Sigmoid colon (tissue), 7 donors: Measurements from ENCODE around the gene CSH1. TPM values are rescaled to one million over a fixed set of nuclear protein-coding genes. Genes with fewer than 3 reads are reported as not detected.

Experiments used
- DNase-seq: peaks from one replicate; pipeline ENCODE4 v3.0.0-alpha.2; 2019
- H3K27ac ChIP-seq, 4 donors: fragments of 200-600 bp; sonication (generic); one replicate each; pipeline ENCODE4 v1.5.1; 2016 to 2019; ENCODE audit warnings: mild to moderate bottlenecking in 1 of 4
- H3K27me3 ChIP-seq, 3 donors: fragments of 200-600 bp; sonication (generic); one replicate each; pipeline ENCODE4 v1.5.1; 2019; ENCODE audit warnings: mild to moderate bottlenecking in 1 of 3
- H3K36me3 ChIP-seq, 4 donors: fragments of 200-600 bp; sonication (generic); one replicate each; pipeline ENCODE4 v1.5.1; 2016 to 2019
- H3K4me1 ChIP-seq, 4 donors: fragments of 200-600 bp; sonication (generic); one replicate each; pipeline ENCODE4 v1.5.1; 2017 to 2019
- H3K4me3 ChIP-seq, 4 donors: fragments of 200-600 bp; sonication (generic); one replicate each; pipeline ENCODE4 v1.5.1; 2017 to 2019; ENCODE audit warnings: mild to moderate bottlenecking in 2 of 4, moderate library complexity in 1 of 4
- H3K9me3 ChIP-seq, 4 donors: fragments of 200-600 bp in 3 of 4; sonication (generic) in 3 of 4; one replicate each; pipeline versions ENCODE4 v1.5.1 to v1.6.1; 2013 to 2019
- CTCF ChIP-seq, 4 experiments: fragments of 450-650 bp in 3 of 4; fragments of 200-600 bp in 1 of 4; IDR thresholded peaks; one replicate each; pipeline ENCODE4 v1.5.1; 2016 to 2019; ENCODE audit warnings: antibody characterized with exemption in 4 of 4, mild to moderate bottlenecking in 3 of 4, moderate library complexity in 2 of 4
- EP300 ChIP-seq, 4 donors: sonication (generic); formaldehyde crosslinking; IDR thresholded peaks; one replicate each; pipeline ENCODE4 v1.6.1; 2017; ENCODE audit warnings: antibody characterized with exemption in 4 of 4
- POLR2A ChIP-seq, 2 donors: fragments of 450-650 bp; IDR thresholded peaks; one replicate each; pipeline ENCODE4 v1.6.1; 2016; ENCODE audit warnings: antibody characterized with exemption in 2 of 2, mild to moderate bottlenecking in 2 of 2, moderate library complexity in 2 of 2
- POLR2AphosphoS5 ChIP-seq, 4 donors: sonication (generic); formaldehyde crosslinking; IDR thresholded peaks; one replicate each; pipeline ENCODE4 v1.6.1; 2017; ENCODE audit warnings: antibody characterized with exemption in 4 of 4
- WGBS, 2 donors: extraction: QIAGEN DNeasy Blood & Tissue Kit; methylation state at CpG; one replicate each; pipeline ENCODE4 v1.1.7; 2013; 5-methylcytosine and 5-hydroxymethylcytosine counted together
- intact Hi-C: fragments of 100-400 bp; cut with DNase I; formaldehyde crosslinking; loops from one replicate; pipeline ENCODE4 v1.15.1; 2023
- polyA plus RNA-seq, 3 donors: library from polyadenylated mRNA; stranded (reverse); fragments of 200-250 nt; gene quantifications; one replicate each; pipeline ENCODE4 v1.2.3, GENCODE V29; 2013
- total RNA-seq, 4 donors: library from RNA; depleted of rRNA; stranded (reverse); fragments of >200 nt; gene quantifications; one replicate each; pipeline ENCODE4 v1.1.0, GENCODE V29; 2016
- donor health status: healthy with polysubstance abuse.
- donor health status: Bipolar disorder and iron deficiency.
- donor health status: healthy.

CSH1 gene
- total and polyA plus RNA-seq, 7 donors = not detected

GRCh38 chr17:63939401-63939800 lies 43.0 kb upstream of the CSH1 start:
- TF ChIP-seq EP300 (IDR thresholded peaks at IDR 0.05) = no peak
- TF ChIP-seq POLR2AphosphoS5 (IDR thresholded peaks at IDR 0.05) = no peak
- no peak for TF ChIP-seq POLR2A (IDR thresholded peaks at IDR 0.05)
- no peak for TF ChIP-seq CTCF (IDR thresholded peaks at IDR 0.05)
- Histone ChIP-seq H3K4me3 (no peak overlapping the region), H3K36me3 (no peaks in the 10 kb centered on the region), H3K4me1 (no peaks in the 10 kb centered on the region), H3K27me3 (no peaks in the 10 kb centered on the region), H3K9me3 (no peaks in the 10 kb centered on the region), H3K27ac (no peak overlapping the region)
- intact Hi-C loops = no loop called here
- no peak for DNase-seq
- WGBS, 2 donors = 92% methylated on average over 9 of the region's 9 CpGs

- H3K27me3 ChIP-seq = no peaks in the 10 kb centered on the region
- no peak overlapping the region for H3K4me3 ChIP-seq
- intact Hi-C loops = no loop called here
- 96 to 97% methylated on average over 4 of the region's 4 CpGs for WGBS, 2 donors
- no peaks in the 10 kb centered on the region for H3K4me1 ChIP-seq
- TF ChIP-seq EP300 (IDR thresholded peaks at IDR 0.05) (no peak), CTCF (IDR thresholded peaks at IDR 0.05) (no peak), POLR2AphosphoS5 (IDR thresholded peaks at IDR 0.05) (no peak), POLR2A (IDR thresholded peaks at IDR 0.05) (no peak)
- no peak for DNase-seq
- no peak overlapping the region for H3K27ac ChIP-seq
- H3K9me3 ChIP-seq = no peaks in the 10 kb centered on the region
- H3K36me3 ChIP-seq = no peaks in the 10 kb centered on the region
Observed at GRCh38 chr17:63937920-63938319, 41.5 kb upstream of the CSH1 start.

DNA sequence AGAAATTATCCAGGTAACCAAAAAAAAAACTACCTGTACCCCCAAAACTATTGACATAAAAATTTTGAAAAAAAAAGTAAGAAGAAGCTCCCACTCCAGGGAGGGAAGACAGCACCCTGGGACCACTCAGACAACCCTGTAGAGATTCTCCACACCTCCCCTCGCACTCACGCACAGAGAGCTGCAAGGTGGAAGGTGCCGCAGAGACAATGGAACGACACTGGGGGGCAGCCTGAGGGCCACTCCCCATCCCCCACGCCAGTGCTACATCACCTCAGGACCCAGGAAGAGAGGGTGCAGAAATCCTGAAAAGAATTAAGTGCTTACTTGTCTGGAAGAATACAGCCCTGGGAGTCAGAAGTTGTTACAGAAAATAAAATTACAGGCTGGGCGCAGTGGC lies 40.9 kb upstream of the CSH1 start:
- WGBS, 2 donors = 91 to 92% methylated on average over 6 of the region's 6 CpGs
- Histone ChIP-seq H3K27ac (no peak overlapping the region), H3K36me3 (no peaks in the 10 kb centered on the region), H3K4me1 (no peaks in the 10 kb centered on the region), H3K4me3 (no peak overlapping the region), H3K27me3 (no peaks in the 10 kb centered on the region), H3K9me3 (no peaks in the 10 kb centered on the region)
- TF ChIP-seq POLR2AphosphoS5 (IDR thresholded peaks at IDR 0.05) (no peak), EP300 (IDR thresholded peaks at IDR 0.05) (no peak), POLR2A (IDR thresholded peaks at IDR 0.05) (no peak), CTCF (IDR thresholded peaks at IDR 0.05) (no peak)
- intact Hi-C loops = no loop called here
- no peak for DNase-seq

DNA sequence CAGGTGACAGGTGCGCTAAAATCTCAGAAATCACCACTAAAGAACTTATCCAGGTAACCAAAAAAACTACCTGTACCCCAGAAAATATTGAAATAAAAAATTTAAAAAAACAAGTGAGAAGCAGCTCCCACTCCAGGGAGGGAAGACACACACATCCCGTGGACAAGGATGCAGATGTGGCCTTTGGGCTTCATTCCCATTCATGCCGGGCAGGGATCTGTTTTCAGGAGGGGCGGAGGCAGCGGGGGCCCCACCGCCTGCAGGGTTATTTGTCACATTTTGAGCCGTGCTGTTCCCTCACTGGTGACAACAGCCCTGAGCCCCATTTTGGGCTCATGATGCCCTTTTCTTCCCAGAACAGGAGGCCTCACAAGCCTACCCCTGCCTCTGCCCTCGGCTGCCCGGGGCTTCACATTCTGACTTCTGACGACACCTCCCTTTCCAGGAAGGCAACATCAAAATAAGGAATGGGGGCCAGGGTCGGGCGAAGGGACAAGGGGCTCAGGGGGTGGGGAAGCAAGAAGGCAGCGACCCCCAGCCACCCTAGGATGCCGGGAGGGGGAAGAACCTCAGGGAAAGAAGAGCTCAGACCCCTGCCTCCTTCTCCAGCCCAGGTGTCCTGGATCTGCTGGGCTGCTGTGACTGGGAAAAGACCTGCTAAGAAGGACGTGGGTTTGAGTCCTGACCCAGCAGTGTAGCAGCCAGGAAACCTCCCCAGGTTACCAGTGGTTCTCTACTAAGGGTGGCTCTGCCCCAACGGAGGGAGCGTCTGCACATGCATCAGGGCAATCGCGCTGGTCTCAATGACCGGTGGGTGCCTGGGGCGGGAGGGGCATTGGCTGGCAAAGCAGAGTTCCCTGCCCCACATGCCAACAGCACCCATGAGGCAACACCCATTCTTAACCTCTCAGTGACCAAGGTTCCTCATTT lies 38.1 kb upstream of the CSH1 start:
- no peak for DNase-seq
- no peaks in the 10 kb centered on the region for H3K27me3 ChIP-seq
- H3K27ac ChIP-seq = no peak overlapping the region
- no peak for TF ChIP-seq POLR2AphosphoS5 (IDR thresholded peaks at IDR 0.05)
- TF ChIP-seq CTCF (IDR thresholded peaks at IDR 0.05) = no peak
- TF ChIP-seq EP300 (IDR thresholded peaks at IDR 0.05) = no peak
- TF ChIP-seq POLR2A (IDR thresholded peaks at IDR 0.05) = no peak
- intact Hi-C loops = no loop called here
- H3K4me3 ChIP-seq = no peak overlapping the region
- no peaks in the 10 kb centered on the region for H3K4me1 ChIP-seq
- H3K36me3 ChIP-seq = no peaks in the 10 kb centered on the region
- no peaks in the 10 kb centered on the region for H3K9me3 ChIP-seq
- WGBS, 2 donors = 80 to 82% methylated on average over 21 of the region's 21 CpGs
